Esophagus mucosa (tissue), 1 donor: ENCODE results near the gene CAMK1D. TPM values are rescaled to one million over a fixed set of nuclear protein-coding genes. Genes with fewer than 3 reads are reported as not detected.
A peak's percentile ranks its signal among the peaks of the same experiment; 100 is the strongest.
"Not testable (repeated sequence)": the region's sequence is repeated elsewhere in the genome, so short reads cannot be mapped to it uniquely, and the experiment has no call there.

Experiments used
- ATAC-seq: fragments of 200-7000 bp; cut with Tn5 transposase; one replicate; pipeline ENCODE4 v1.9.1; 2020
- total RNA-seq: library from RNA; stranded (reverse); gene quantifications from one replicate; pipeline ENCODE4 v1.2.4, GENCODE V29; 2023
- donor health status: DM: yes; HTN: yes; CAD: no.

The CAMK1D gene
- total RNA-seq, 1 donor from 2014 or later = 10.7 TPM

- ATAC-seq = no peak
Observed at GRCh38 chr10:12834116-12834665, 484.8 kb downstream of the CAMK1D start.

- no peak for ATAC-seq
Observed at GRCh38 chr10:12834721-12835120, 485.4 kb downstream of the CAMK1D start.

GRCh38 chr10:12835709-12836108, 486.4 kb downstream of the CAMK1D start:
- ATAC-seq = peak; percentile 65

- ATAC-seq = no peak
Observed at GRCh38 chr10:12838366-12838765, 489.0 kb downstream of the CAMK1D start.

GRCh38 chr10:12838995-12839927, 489.9 kb downstream of the CAMK1D start:
- no peak for ATAC-seq

GRCh38 chr10:12839941-12840611, 490.7 kb downstream of the CAMK1D start:
- no peak for ATAC-seq

- no peak for ATAC-seq
Observed at GRCh38 chr10:12841426-12841825, 492.1 kb downstream of the CAMK1D start.

- no peak for ATAC-seq
Observed at GRCh38 chr10:12841826-12842225, 492.5 kb downstream of the CAMK1D start.

GRCh38 chr10:12842310-12842709, 493.0 kb downstream of the CAMK1D start:
- ATAC-seq = no peak

GRCh38 chr10:12843296-12843945, 494.1 kb downstream of the CAMK1D start:
- ATAC-seq = no peak

GRCh38 chr10:12844811-12845483, 495.6 kb downstream of the CAMK1D start:
- peak; percentile 31 for ATAC-seq

GRCh38 chr10:12846718-12847117, 497.4 kb downstream of the CAMK1D start:
- ATAC-seq = no peak

GRCh38 chr10:12847361-12847975, 498.1 kb downstream of the CAMK1D start:
- ATAC-seq = no peak

- ATAC-seq = no peak
Observed at GRCh38 chr10:12848439-12849173, 499.3 kb downstream of the CAMK1D start.

- peak; percentile 47 for ATAC-seq
Observed at GRCh38 chr10:12849319-12850181, 500.2 kb downstream of the CAMK1D start.

- no peak for ATAC-seq
Observed at GRCh38 chr10:12852687-12853086, 503.3 kb downstream of the CAMK1D start.

- no peak for ATAC-seq
Observed at GRCh38 chr10:12854988-12855387, 505.6 kb downstream of the CAMK1D start.

GRCh38 chr10:12862459-12862858, 513.1 kb downstream of the CAMK1D start:
- ATAC-seq = no peak

GRCh38 chr10:12865515-12865914, 516.2 kb downstream of the CAMK1D start:
- ATAC-seq = not testable (repeated sequence)

GRCh38 chr10:12868229-12868628, 518.9 kb downstream of the CAMK1D start:
- ATAC-seq = no peak
